GM21529 (cell line): ENCODE data around the gene LRRC36.

ENCODE experiments used
- ATAC-seq: cut with Tn5 transposase; IDR thresholded peaks from one replicate; pipeline ENCODE4 v1.9.1; 2021; ENCODE audit not compliant: unreplicated experiment

LRRC36 gene

GRCh38 chr16:67326472-67327309 is at the start of gene LRRC36, which contains the start of gene KCTD19:
Gene LRRC36, plus strand, starts transcription at chr16:67326815. Its CDS starts 48 bp downstream, at chr16:67326863.
Gene KCTD19, minus strand, starts transcription at chr16:67326741. Its CDS starts 34 bp downstream, at chr16:67326707.
- no peak for ATAC-seq

- no peak for ATAC-seq
These were observed 49.2 kb upstream of the LRRC36 start for GRCh38 chr16:67277294-67277998.

- ATAC-seq = no peak
These were observed 48.4 kb upstream of the LRRC36 start for GRCh38 chr16:67277999-67278772.

GRCh38 chr16:67278773-67279295 is 47.8 kb upstream of the LRRC36 start:
- peak; percentile 44 for ATAC-seq

GRCh38 chr16:67279296-67280089 is 47.1 kb upstream of the LRRC36 start, which contains the start of gene PLEKHG4:
Gene PLEKHG4, plus strand, starts transcription at chr16:67279532. Its CDS starts 513 bp downstream, at chr16:67280045.
- ATAC-seq = peak; percentile 85

- no peak for ATAC-seq
These were observed 46.3 kb upstream of the LRRC36 start for GRCh38 chr16:67280090-67281015.

- no peak for ATAC-seq
These were observed 44.8 kb upstream of the LRRC36 start for GRCh38 chr16:67281536-67282446.

GRCh38 chr16:67282447-67282805 is 44.2 kb upstream of the LRRC36 start:
- ATAC-seq = no peak

- no peak for ATAC-seq
These were observed 43.4 kb upstream of the LRRC36 start for GRCh38 chr16:67283039-67283825.

- no peak for ATAC-seq
These were observed 42.6 kb upstream of the LRRC36 start for GRCh38 chr16:67283826-67284555.

GRCh38 chr16:67284699-67285646 is 41.6 kb upstream of the LRRC36 start:
- no peak for ATAC-seq

- no peak for ATAC-seq
These were observed 40.0 kb upstream of the LRRC36 start for GRCh38 chr16:67286441-67287235.

- ATAC-seq = no peak
These were observed 38.7 kb upstream of the LRRC36 start for GRCh38 chr16:67287960-67288359.

- no peak for ATAC-seq
These were observed 35.2 kb upstream of the LRRC36 start for GRCh38 chr16:67291461-67291860.
